ENCODE measurements around the gene SNX9. TPM values are rescaled to one million over a fixed set of nuclear protein-coding genes. Genes with fewer than 3 reads are reported as not detected.

SNX9 gene
- polyA plus RNA-seq, 1 donor (not counting 4 experiments of a cell fraction or from before 2014, with no cell fraction given): 37.8 TPM

GRCh38 chr6:157885211-157885788 lies 62.3 kb downstream of the SNX9 start:
- Histone ChIP-seq H3K79me2 (ENCODE audit: control insufficient read depth, insufficient read depth, low read length) (peaks cover 7% of the 10 kb centered on the region), H3K9ac (ENCODE audit: control insufficient read depth, extremely low read depth, insufficient read depth, low read length) (no peak overlapping the region), H3K27ac (ENCODE audit: control insufficient read depth, insufficient read depth, low read length) (no peak overlapping the region), H4K20me1 (ENCODE audit: control insufficient read depth, extremely low read depth, insufficient read depth, low read length) (no peaks in the 10 kb centered on the region), H3K9me3 (ENCODE audit: control insufficient read depth, low read depth, low read length) (no peaks in the 10 kb centered on the region), H3K36me3 (ENCODE audit: control insufficient read depth in 2 of 2, extremely low read depth in 1 of 2, insufficient read depth in 2 of 2, low read length in 2 of 2) (peaks cover 13 to 25% of the 10 kb centered on the region in 2 experiments), H3K27me3 (ENCODE audit: control insufficient read depth, extremely low read depth, insufficient read depth, low read length) (no peaks in the 10 kb centered on the region), H3K4me1 (ENCODE audit: control insufficient read depth, extremely low read depth, insufficient read depth, low read length) (peaks cover 5% of the 10 kb centered on the region), H3K9me1 (ENCODE audit: control insufficient read depth, extremely low read depth, insufficient read depth, low read length) (no peaks in the 10 kb centered on the region), H3K4me2 (ENCODE audit: control insufficient read depth, extremely low read depth, insufficient read depth, low read depth, low read length) (no peak overlapping the region), H2AFZ (ENCODE audit: control insufficient read depth, low read length) (no peak overlapping the region), H3K4me3 (ENCODE audit: control insufficient read depth in 2 of 3, extremely low read depth in 1 of 3, insufficient read depth in 2 of 3, low read depth in 1 of 3, low read length in 3 of 3) (no peak overlapping the region)
- no peak for FAIRE-seq
- no peak for DNase-seq (ENCODE audit: low read depth, low spot score)
- dilution Hi-C loops (cut with MboI; ENCODE audit: extremely low pct_ligation_motif_present, low sequenced_read_pairs): no loop called here
- no peak for TF ChIP-seq EZH2 (IDR thresholded peaks at IDR 0.05; ENCODE audit: low read length)
- TF ChIP-seq CTCF (optimal IDR thresholded peaks at IDR 0.05 in 1 of 3, IDR thresholded peaks at IDR 0.05 in 1 of 3, conservative IDR thresholded peaks at IDR 0.05 in 1 of 3; ENCODE audit: extremely low read depth in 1 of 3, insufficient read depth in 2 of 3, low read length in 3 of 3): no peak

DNA sequence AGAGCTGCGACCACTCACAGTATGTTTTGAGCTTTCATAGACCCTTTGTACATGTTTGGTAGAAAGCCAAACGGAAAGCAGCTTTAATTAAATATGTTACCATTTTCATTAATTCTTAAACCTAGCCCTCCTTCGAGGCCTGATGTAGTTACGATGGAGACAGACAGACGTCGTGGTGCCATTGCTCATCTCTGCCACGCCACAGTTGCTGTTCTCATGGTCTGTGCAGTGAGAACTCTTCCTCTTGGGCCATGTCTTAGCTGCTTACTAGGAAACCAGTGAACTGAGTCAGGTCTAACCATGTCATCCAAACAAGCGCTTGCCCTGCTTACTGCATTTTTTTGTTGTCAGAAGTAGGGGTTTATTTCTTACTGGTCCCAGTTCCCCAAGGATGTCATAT lies 62.8 kb downstream of the SNX9 start:
- no peak overlapping the region for H3K9ac ChIP-seq (ENCODE audit: control insufficient read depth, extremely low read depth, insufficient read depth, low read length)
- FAIRE-seq (no peak), DNase-seq (ENCODE audit: low read depth, low spot score) (no peak)
- H3K27me3 ChIP-seq (ENCODE audit: control insufficient read depth, extremely low read depth, insufficient read depth, low read length): no peaks in the 10 kb centered on the region
- H3K36me3 ChIP-seq (ENCODE audit: control insufficient read depth in 2 of 2, extremely low read depth in 1 of 2, insufficient read depth in 2 of 2, low read length in 2 of 2): peaks cover 13 to 23% of the 10 kb centered on the region in 2 experiments
- TF ChIP-seq CTCF (optimal IDR thresholded peaks at IDR 0.05 in 1 of 3, IDR thresholded peaks at IDR 0.05 in 1 of 3, conservative IDR thresholded peaks at IDR 0.05 in 1 of 3; ENCODE audit: extremely low read depth in 1 of 3, insufficient read depth in 2 of 3, low read length in 3 of 3) (no peak), EZH2 (IDR thresholded peaks at IDR 0.05; ENCODE audit: low read length) (no peak)
- no peaks in the 10 kb centered on the region for H3K9me1 ChIP-seq (ENCODE audit: control insufficient read depth, extremely low read depth, insufficient read depth, low read length)
- peaks cover 7% of the 10 kb centered on the region for H3K79me2 ChIP-seq (ENCODE audit: control insufficient read depth, insufficient read depth, low read length)
- H3K4me2 ChIP-seq (ENCODE audit: control insufficient read depth, extremely low read depth, insufficient read depth, low read depth, low read length): no peak overlapping the region
- H3K27ac ChIP-seq (ENCODE audit: control insufficient read depth, insufficient read depth, low read length): no peak overlapping the region
- dilution Hi-C loops (cut with MboI; ENCODE audit: extremely low pct_ligation_motif_present, low sequenced_read_pairs): no loop called here
- H3K4me1 ChIP-seq (ENCODE audit: control insufficient read depth, extremely low read depth, insufficient read depth, low read length): peaks cover 2% of the 10 kb centered on the region
- no peak overlapping the region for H2AFZ ChIP-seq (ENCODE audit: control insufficient read depth, low read length)
- no peaks in the 10 kb centered on the region for H3K9me3 ChIP-seq (ENCODE audit: control insufficient read depth, low read depth, low read length)
- no peaks in the 10 kb centered on the region for H4K20me1 ChIP-seq (ENCODE audit: control insufficient read depth, extremely low read depth, insufficient read depth, low read length)
- H3K4me3 ChIP-seq (ENCODE audit: control insufficient read depth in 2 of 3, extremely low read depth in 1 of 3, insufficient read depth in 2 of 3, low read depth in 1 of 3, low read length in 3 of 3): no peak overlapping the region
